ENCODE data around the gene SLC2A4RG. TPM values are rescaled to one million over a fixed set of nuclear protein-coding genes. Genes with fewer than 3 reads are reported as not detected.

SLC2A4RG gene
- total RNA-seq, 1 donor from 2014 or later = 65.6 TPM

- DNase-seq (ENCODE audit: low read depth) (no peak), FAIRE-seq (no peak)
- H3K4me3 Mint-ChIP-seq (ENCODE audit: unreplicated experiment) = no peak overlapping the region
- Histone ChIP-seq H3K79me2 (ENCODE audit: insufficient read depth, low read length) (no peaks in the 10 kb centered on the region), H3K36me3 (ENCODE audit: insufficient read depth, low read length) (no peaks in the 10 kb centered on the region), H3K9ac (ENCODE audit: low read length) (no peak overlapping the region), H3K4me2 (ENCODE audit: low read length) (no peak overlapping the region), H3K4me3 (ENCODE audit: insufficient read depth, low read depth, low read length) (no peak overlapping the region), H3K4me1 (ENCODE audit: insufficient read depth, low read length) (no peaks in the 10 kb centered on the region), H3K27ac (ENCODE audit: low read depth, low read length) (no peak overlapping the region), H3K27me3 (ENCODE audit: insufficient read depth, low read length) (no peaks in the 10 kb centered on the region), H2AFZ (ENCODE audit: low read depth, low read length) (no peak overlapping the region), H4K20me1 (ENCODE audit: insufficient read depth, low read length) (peaks cover 3% of the 10 kb centered on the region), H3K9me3 (ENCODE audit: insufficient read depth, low read depth, low read length) (no peaks in the 10 kb centered on the region)
- H3K36me3 Mint-ChIP-seq (ENCODE audit: low read depth, unreplicated experiment) = peaks cover 7% of the 10 kb centered on the region
- H3K4me1 Mint-ChIP-seq (ENCODE audit: low read depth, unreplicated experiment) = peaks cover 4% of the 10 kb centered on the region
- H3K27ac Mint-ChIP-seq (ENCODE audit: unreplicated experiment) = no peak overlapping the region
- TF ChIP-seq CTCF (IDR thresholded peaks at IDR 0.05; ENCODE audit: insufficient read depth, low read depth, low read length) = no peak
- no peak for TF ChIP-seq EZH2 (IDR thresholded peaks at IDR 0.05; ENCODE audit: insufficient read depth, low read length)
- H3K27me3 Mint-ChIP-seq (ENCODE audit: low read depth, unreplicated experiment) = no peaks in the 10 kb centered on the region
- peaks cover 2% of the 10 kb centered on the region for H3K9me3 Mint-ChIP-seq (ENCODE audit: unreplicated experiment)
These were observed 13.8 kb downstream of the SLC2A4RG start for GRCh38 chr20:63753381-63753780.

- Histone ChIP-seq H2AFZ (ENCODE audit: low read depth, low read length) (no peak overlapping the region), H3K36me3 (ENCODE audit: insufficient read depth, low read length) (no peaks in the 10 kb centered on the region), H3K9me3 (ENCODE audit: insufficient read depth, low read depth, low read length) (no peaks in the 10 kb centered on the region), H3K9ac (ENCODE audit: low read length) (no peak overlapping the region), H3K4me3 (ENCODE audit: insufficient read depth, low read depth, low read length) (no peak overlapping the region), H3K27me3 (ENCODE audit: insufficient read depth, low read length) (no peaks in the 10 kb centered on the region), H3K4me1 (ENCODE audit: insufficient read depth, low read length) (no peaks in the 10 kb centered on the region), H4K20me1 (ENCODE audit: insufficient read depth, low read length) (peaks cover 3% of the 10 kb centered on the region), H3K27ac (ENCODE audit: low read depth, low read length) (no peak overlapping the region), H3K79me2 (ENCODE audit: insufficient read depth, low read length) (no peaks in the 10 kb centered on the region), H3K4me2 (ENCODE audit: low read length) (no peak overlapping the region)
- H3K27me3 Mint-ChIP-seq (ENCODE audit: low read depth, unreplicated experiment) = no peaks in the 10 kb centered on the region
- peaks cover 7% of the 10 kb centered on the region for H3K36me3 Mint-ChIP-seq (ENCODE audit: low read depth, unreplicated experiment)
- TF ChIP-seq CTCF (IDR thresholded peaks at IDR 0.05; ENCODE audit: insufficient read depth, low read depth, low read length) = no peak
- TF ChIP-seq EZH2 (IDR thresholded peaks at IDR 0.05; ENCODE audit: insufficient read depth, low read length) = no peak
- FAIRE-seq = no peak
- DNase-seq (ENCODE audit: low read depth) = no peak
- H3K27ac Mint-ChIP-seq (ENCODE audit: unreplicated experiment) = no peak overlapping the region
- H3K4me3 Mint-ChIP-seq (ENCODE audit: unreplicated experiment) = no peak overlapping the region
- H3K4me1 Mint-ChIP-seq (ENCODE audit: low read depth, unreplicated experiment) = peaks cover 4% of the 10 kb centered on the region
- H3K9me3 Mint-ChIP-seq (ENCODE audit: unreplicated experiment) = peaks cover 2% of the 10 kb centered on the region
These were observed 14.4 kb downstream of the SLC2A4RG start for GRCh38 chr20:63754008-63754407.

- H2AFZ ChIP-seq (ENCODE audit: low read depth, low read length) = no peak overlapping the region
- Mint-ChIP-seq H3K4me1 (ENCODE audit: low read depth, unreplicated experiment) (peaks cover 4% of the 10 kb centered on the region), H3K27me3 (ENCODE audit: low read depth, unreplicated experiment) (no peaks in the 10 kb centered on the region), H3K27ac (ENCODE audit: unreplicated experiment) (no peak overlapping the region), H3K4me3 (ENCODE audit: unreplicated experiment) (no peak overlapping the region), H3K9me3 (ENCODE audit: unreplicated experiment) (peaks cover 2% of the 10 kb centered on the region), H3K36me3 (ENCODE audit: low read depth, unreplicated experiment) (peaks cover 7% of the 10 kb centered on the region)
- no peak overlapping the region for H3K9ac ChIP-seq (ENCODE audit: low read length)
- H3K27ac ChIP-seq (ENCODE audit: low read depth, low read length) = no peak overlapping the region
- H3K27me3 ChIP-seq (ENCODE audit: insufficient read depth, low read length) = no peaks in the 10 kb centered on the region
- TF ChIP-seq EZH2 (IDR thresholded peaks at IDR 0.05; ENCODE audit: insufficient read depth, low read length) = no peak
- no peak for TF ChIP-seq CTCF (IDR thresholded peaks at IDR 0.05; ENCODE audit: insufficient read depth, low read depth, low read length)
- no peak for DNase-seq (ENCODE audit: low read depth)
- no peak overlapping the region for H3K4me2 ChIP-seq (ENCODE audit: low read length)
- H3K79me2 ChIP-seq (ENCODE audit: insufficient read depth, low read length) = no peaks in the 10 kb centered on the region
- H3K4me1 ChIP-seq (ENCODE audit: insufficient read depth, low read length) = no peaks in the 10 kb centered on the region
- H3K4me3 ChIP-seq (ENCODE audit: insufficient read depth, low read depth, low read length) = no peak overlapping the region
- no peak for FAIRE-seq
- H4K20me1 ChIP-seq (ENCODE audit: insufficient read depth, low read length) = peaks cover 3% of the 10 kb centered on the region
- H3K9me3 ChIP-seq (ENCODE audit: insufficient read depth, low read depth, low read length) = no peaks in the 10 kb centered on the region
- no peaks in the 10 kb centered on the region for H3K36me3 ChIP-seq (ENCODE audit: insufficient read depth, low read length)
These were observed 16.5 kb downstream of the SLC2A4RG start for GRCh38 chr20:63755933-63756647.
